SK-N-SH treated with all-trans-retinoic acid at 6 μM for 48 hours (cell line): ENCODE measurements around the gene FOXP3.

ENCODE experiments used
- ATAC-seq: fragments of 200-7000 bp; cut with Tn5 transposase; 3 replicates; pipeline ENCODE4 v1.9.1; 2020; ENCODE audit warnings: mild to moderate bottlenecking, moderate library complexity
- ARNTL ChIP-seq: fragments of 450-650 bp; formaldehyde crosslinking; IDR thresholded peaks from 2 replicates; pipeline ENCODE4 v1.5.0; 2020; ENCODE audit warnings: low read depth, mild to moderate bottlenecking, moderate library complexity, borderline replicate concordance
- CREB5 ChIP-seq: fragments of 250-450 bp; sonication (Bioruptor Pico); IDR thresholded peaks from 2 replicates; pipeline ENCODE4 v1.5.1; 2020; ENCODE audit warnings: low read depth, mild to moderate bottlenecking, moderate library complexity
- CSDC2 ChIP-seq: fragments of 250-450 bp; sonication (Bioruptor Pico); IDR thresholded peaks from 2 replicates; pipeline ENCODE4 v1.5.0; 2020; ENCODE audit warnings: mild to moderate bottlenecking, moderate library complexity
- ESRRG ChIP-seq: fragments of 250-450 bp; sonication (Bioruptor Pico); IDR thresholded peaks from 2 replicates; pipeline ENCODE4 v1.6.1; 2021; ENCODE audit warnings: mild to moderate bottlenecking
- GLIS3 ChIP-seq: fragments of 250-450 bp; sonication (Bioruptor Pico); IDR thresholded peaks from 2 replicates; pipeline ENCODE4 v1.5.0; 2020; ENCODE audit warnings: mild to moderate bottlenecking, moderate library complexity
- ISL1 ChIP-seq: fragments of 250-450 bp; sonication (Bioruptor Pico); IDR thresholded peaks from 2 replicates; pipeline ENCODE4 v2.1.2; 2022; ENCODE audit warnings: mild to moderate bottlenecking, moderate library complexity
- POU6F1 ChIP-seq: fragments of 250-450 bp; sonication (Bioruptor Pico); IDR thresholded peaks from 2 replicates; pipeline ENCODE4 v1.8.0; 2021; ENCODE audit warnings: low read depth, mild to moderate bottlenecking, moderate library complexity, borderline replicate concordance
- PPARA ChIP-seq: fragments of 250-450 bp; sonication (Bioruptor Pico); IDR thresholded peaks from 2 replicates; pipeline ENCODE4 v1.5.0; 2020; ENCODE audit warnings: mild to moderate bottlenecking, borderline replicate concordance
- RARB ChIP-seq: fragments of 250-450 bp; sonication (Bioruptor Pico); IDR thresholded peaks from 2 replicates; pipeline ENCODE4 v1.8.0; 2021; ENCODE audit warnings: mild to moderate bottlenecking, moderate library complexity
- SNAI2 ChIP-seq: fragments of 250-450 bp; sonication (Bioruptor Pico); IDR thresholded peaks from 2 replicates; pipeline ENCODE4 v1.5.0; 2020; ENCODE audit warnings: mild to moderate bottlenecking, moderate library complexity
- TSHZ2 ChIP-seq: fragments of 250-450 bp; sonication (Bioruptor Pico); IDR thresholded peaks from 2 replicates; pipeline ENCODE4 v1.5.0; 2020; ENCODE audit warnings: mild to moderate bottlenecking, moderate library complexity
- ZFP3 ChIP-seq: fragments of 250-450 bp; sonication (Bioruptor Pico); IDR thresholded peaks from 2 replicates; pipeline ENCODE4 v1.5.0; 2020; ENCODE audit warnings: mild to moderate bottlenecking, moderate library complexity
- ZNF70 ChIP-seq: fragments of 450-650 bp; formaldehyde crosslinking; IDR thresholded peaks from 2 replicates; pipeline ENCODE4 v1.5.0; 2020; ENCODE audit warnings: mild to moderate bottlenecking, moderate library complexity
- ZNF8 ChIP-seq: fragments of 450-650 bp; formaldehyde crosslinking; IDR thresholded peaks from 2 replicates; pipeline ENCODE4 v1.5.0; 2020; ENCODE audit warnings: mild to moderate bottlenecking, moderate library complexity
- TF ChIP-seq, protein P1 (sequence below): fragments of 250-450 bp; sonication (Bioruptor Pico); IDR thresholded peaks from 2 replicates; pipeline ENCODE4 v1.5.1; 2021; ENCODE audit warnings: mild to moderate bottlenecking, moderate library complexity

Gene FOXP3

DNA sequence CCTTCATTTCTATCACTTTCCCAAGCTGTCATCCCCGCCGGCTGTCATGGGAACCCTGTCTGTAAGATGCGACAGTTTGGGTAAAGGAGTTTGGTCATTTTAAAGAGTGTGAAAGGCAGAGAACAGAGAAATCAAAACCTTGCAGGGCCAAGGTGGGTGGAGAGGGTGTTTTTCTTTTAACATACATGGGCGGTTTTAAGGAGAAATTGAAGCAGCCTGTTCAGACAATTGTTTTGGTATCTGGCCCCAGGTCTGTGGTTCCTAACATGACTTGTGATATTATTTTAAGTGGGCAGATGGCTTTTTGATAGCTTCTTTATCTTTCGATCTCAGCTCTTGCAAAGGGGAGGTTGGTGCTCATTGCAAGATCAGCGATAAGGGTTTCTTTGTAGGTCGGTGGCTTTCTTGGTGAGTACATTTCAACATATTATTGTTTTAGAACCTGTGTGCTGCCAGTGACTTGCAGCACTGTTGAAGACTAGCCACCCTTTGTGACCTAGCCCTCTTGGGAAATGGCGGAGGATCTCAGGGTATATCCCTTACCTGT, 8.7 kb upstream of the FOXP3 start:
- no peak for TF ChIP-seq ZNF8 (CRISPR knock-in tag)
- no peak for TF ChIP-seq CREB5
- no peak for TF ChIP-seq TSHZ2
- no peak for TF ChIP-seq ZNF70
- TF ChIP-seq, protein P1, sequence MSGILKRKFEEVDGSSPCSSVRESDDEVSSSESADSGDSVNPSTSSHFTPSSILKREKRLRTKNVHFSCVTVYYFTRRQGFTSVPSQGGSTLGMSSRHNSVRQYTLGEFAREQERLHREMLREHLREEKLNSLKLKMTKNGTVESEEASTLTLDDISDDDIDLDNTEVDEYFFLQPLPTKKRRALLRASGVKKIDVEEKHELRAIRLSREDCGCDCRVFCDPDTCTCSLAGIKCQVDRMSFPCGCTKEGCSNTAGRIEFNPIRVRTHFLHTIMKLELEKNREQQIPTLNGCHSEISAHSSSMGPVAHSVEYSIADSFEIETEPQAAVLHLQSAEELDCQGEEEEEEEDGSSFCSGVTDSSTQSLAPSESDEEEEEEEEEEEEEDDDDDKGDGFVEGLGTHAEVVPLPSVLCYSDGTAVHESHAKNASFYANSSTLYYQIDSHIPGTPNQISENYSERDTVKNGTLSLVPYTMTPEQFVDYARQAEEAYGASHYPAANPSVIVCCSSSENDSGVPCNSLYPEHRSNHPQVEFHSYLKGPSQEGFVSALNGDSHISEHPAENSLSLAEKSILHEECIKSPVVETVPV (CRISPR knock-in tag): no peak
- TF ChIP-seq ARNTL: no peak
- TF ChIP-seq CSDC2 (CRISPR knock-in tag): no peak
- TF ChIP-seq GLIS3: no peak
- no peak for TF ChIP-seq POU6F1 (CRISPR knock-in tag)
- no peak for ATAC-seq

GRCh38 chrX:49272421-49272820, 7.9 kb upstream of the FOXP3 start:
- ATAC-seq: no peak
- no peak for TF ChIP-seq ZNF8 (CRISPR knock-in tag)
- TF ChIP-seq PPARA (CRISPR knock-in tag): no peak
- no peak for TF ChIP-seq CREB5
- no peak for TF ChIP-seq CSDC2 (CRISPR knock-in tag)
- TF ChIP-seq RARB (CRISPR knock-in tag): no peak

DNA sequence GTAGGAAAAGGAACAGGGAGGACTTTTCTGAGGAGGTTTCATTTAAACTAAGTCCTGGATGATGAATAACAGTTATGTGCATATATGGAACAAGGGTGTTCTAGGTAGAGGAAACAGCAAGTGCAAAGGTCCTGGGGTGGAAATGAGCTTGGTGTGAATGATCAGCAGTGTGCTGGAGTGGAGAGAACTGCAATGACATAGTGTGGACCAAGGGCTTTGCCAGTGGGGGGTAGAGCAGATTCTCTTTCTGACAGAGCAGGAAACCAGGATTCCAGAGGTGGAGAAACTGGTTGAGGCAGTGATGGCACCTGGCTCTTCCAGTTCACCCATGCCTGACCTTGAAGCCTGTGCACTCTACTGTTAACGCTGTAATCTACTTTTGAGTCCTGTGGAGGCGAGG, 6.8 kb upstream of the FOXP3 start:
- TF ChIP-seq RARB (CRISPR knock-in tag): no peak
- no peak for TF ChIP-seq GLIS3
- no peak for TF ChIP-seq ZFP3 (CRISPR knock-in tag)
- TF ChIP-seq POU6F1 (CRISPR knock-in tag): no peak
- no peak for TF ChIP-seq ISL1 (CRISPR knock-in tag)
- TF ChIP-seq PPARA (CRISPR knock-in tag): no peak
- TF ChIP-seq ESRRG: no peak
- TF ChIP-seq ZNF8 (CRISPR knock-in tag): no peak
- no peak for TF ChIP-seq SNAI2 (CRISPR knock-in tag)
- no peak for ATAC-seq

DNA sequence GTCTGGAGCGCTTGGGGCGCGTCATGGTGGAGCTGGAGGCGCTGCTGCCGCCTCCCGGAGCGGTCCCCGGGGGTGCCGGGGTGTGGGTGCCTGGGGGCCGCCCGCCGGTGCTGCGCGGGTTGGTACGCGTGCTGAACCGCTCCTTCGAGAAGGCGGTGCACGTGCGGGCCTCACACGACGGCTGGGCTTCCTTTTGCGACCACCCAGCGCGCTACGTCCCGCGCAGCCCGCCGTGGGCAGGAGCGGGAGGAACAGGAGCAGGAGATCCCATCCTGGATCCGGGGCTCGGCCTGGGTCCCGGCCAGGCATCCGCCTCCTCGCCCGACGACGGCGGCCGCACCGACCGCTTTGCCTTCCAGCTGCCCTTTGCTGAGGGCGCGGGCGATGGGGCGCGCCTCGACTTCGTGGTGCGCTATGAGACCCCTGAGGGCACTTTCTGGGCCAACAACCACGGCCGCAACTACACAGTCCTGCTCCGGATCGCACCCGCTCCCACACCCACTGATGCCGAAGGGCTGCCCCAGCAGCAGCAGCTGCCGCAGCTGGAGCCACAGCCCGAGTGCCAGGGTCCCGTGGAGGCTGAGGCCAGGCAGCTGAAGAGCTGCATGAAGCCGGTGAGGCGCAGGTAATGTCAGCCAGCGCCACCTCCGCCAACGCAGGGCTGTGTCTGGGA, 5.9 kb upstream of the FOXP3 start:
- ATAC-seq: no peak
- TF ChIP-seq ISL1 (CRISPR knock-in tag) (no peak), SNAI2 (CRISPR knock-in tag) (no peak), ZNF8 (CRISPR knock-in tag) (no peak)
- TF ChIP-seq, protein P1 (CRISPR knock-in tag): no peak
